Lung (tissue), 12 donors: ENCODE data around the gene PHF21B. TPM values are rescaled to one million over a fixed set of nuclear protein-coding genes. Genes with fewer than 3 reads are reported as not detected.

Source experiments
- ATAC-seq: fragments of 200-7000 bp; cut with Tn5 transposase; one replicate; pipeline ENCODE4 v1.9.1; 2020; ENCODE audit warnings: moderate number of reproducible peaks; ENCODE audit not compliant: insufficient read depth, low FRiP score
- DNase-seq, 3 donors: peaks; one replicate each; pipeline ENCODE4 v3.0.0-alpha.2; 2013 to 2017
- H3K27ac ChIP-seq, 2 donors: one replicate each; pipeline ENCODE4 v1.5.1; 2013; ENCODE audit warnings: mild to moderate bottlenecking in 2 of 2, moderate library complexity in 2 of 2, control low read depth in 1 of 2, inconsistent platforms in 1 of 2, low read depth in 1 of 2, low read length in 1 of 2
- H3K27me3 ChIP-seq, 3 donors: one replicate each; pipeline ENCODE4 v1.5.1; 2013; ENCODE audit warnings: low read length in 2 of 3; ENCODE audit not compliant: control insufficient read depth in 3 of 3, insufficient read depth in 3 of 3
- H3K36me3 ChIP-seq, 4 donors: one replicate each; pipeline ENCODE4 v1.5.1; 2013; ENCODE audit warnings: low read length in 4 of 4, mild to moderate bottlenecking in 1 of 4, moderate library complexity in 1 of 4; ENCODE audit not compliant: control insufficient read depth in 4 of 4, insufficient read depth in 4 of 4
- H3K4me1 ChIP-seq, 5 donors: one replicate each; pipeline ENCODE4 v1.5.1; 2013; ENCODE audit warnings: low read length in 5 of 5, mild to moderate bottlenecking in 2 of 5, moderate library complexity in 1 of 5; ENCODE audit not compliant: control insufficient read depth in 5 of 5, insufficient read depth in 5 of 5
- H3K4me3 ChIP-seq: one replicate; pipeline ENCODE4 v1.5.1; 2013; ENCODE audit warnings: mild to moderate bottlenecking, control low read depth, moderate library complexity
- H3K9ac ChIP-seq, 2 donors: one replicate each; pipeline ENCODE4 v1.5.1; 2013; ENCODE audit warnings: low read length in 2 of 2, control low read depth in 1 of 2; ENCODE audit not compliant: insufficient read depth in 1 of 2
- H3K9me3 ChIP-seq, 4 donors: one replicate each; pipeline ENCODE4 v1.5.1; 2013; ENCODE audit warnings: low read length in 3 of 4, mild to moderate bottlenecking in 1 of 4, moderate library complexity in 1 of 4; ENCODE audit not compliant: control insufficient read depth in 4 of 4, insufficient read depth in 3 of 4
- WGBS, 2 donors: extraction: QIAGEN DNeasy Blood & Tissue Kit; methylation state at CpG; one replicate each; pipeline ENCODE4 v1.1.7; 2013; 5-methylcytosine and 5-hydroxymethylcytosine counted together
- polyA plus RNA-seq, 2 donors: library from polyadenylated mRNA; stranded (reverse); fragments of 200-250 nt; gene quantifications; one replicate each; pipeline ENCODE4 v1.2.1, GENCODE V29; 2013
- total RNA-seq, 2 donors: library from RNA; depleted of rRNA in 1 of 2; stranded (reverse); fragments of >200 nt in 1 of 2; gene quantifications; one replicate each; pipeline ENCODE4 v1.2.1, GENCODE V29; 2014 to 2021
- TF ChIP-seq, protein P1 (sequence below): IDR thresholded peaks from 2 replicates; pipeline ENCODE4 v1.5.1; 2012; ENCODE audit warnings: mild to moderate bottlenecking; ENCODE audit errors: control extremely low read depth, extremely low read depth
- donor health status: control.
- donor health status: control.
- donor health status: Bipolar disorder and iron deficiency.
- donor health status: healthy.
- donor health status: DM: yes; HTN: yes; CAD: no.

The PHF21B gene
- total and polyA plus RNA-seq, 4 donors: 0.03 to 0.43 (median 0.26) TPM

GRCh38 chr22:44831885-44832284 is 177.9 kb downstream of the PHF21B start:
- no peak for ATAC-seq
- Histone ChIP-seq H3K9me3 (peaks cover 0 to 7% (median 3%) of the 10 kb centered on the region in 4 donors), H3K36me3 (peaks cover 0 to 3% (median 0%) of the 10 kb centered on the region in 4 donors), H3K9ac (no peak overlapping the region), H3K4me1 (no peaks in the 10 kb centered on the region), H3K27ac (no peak overlapping the region), H3K4me3 (no peak overlapping the region), H3K27me3 (no peaks in the 10 kb centered on the region)
- no peak for DNase-seq
- WGBS, 2 donors: 73 to 82% methylated on average over 1 of the region's 1 CpG
- TF ChIP-seq, protein P1, sequence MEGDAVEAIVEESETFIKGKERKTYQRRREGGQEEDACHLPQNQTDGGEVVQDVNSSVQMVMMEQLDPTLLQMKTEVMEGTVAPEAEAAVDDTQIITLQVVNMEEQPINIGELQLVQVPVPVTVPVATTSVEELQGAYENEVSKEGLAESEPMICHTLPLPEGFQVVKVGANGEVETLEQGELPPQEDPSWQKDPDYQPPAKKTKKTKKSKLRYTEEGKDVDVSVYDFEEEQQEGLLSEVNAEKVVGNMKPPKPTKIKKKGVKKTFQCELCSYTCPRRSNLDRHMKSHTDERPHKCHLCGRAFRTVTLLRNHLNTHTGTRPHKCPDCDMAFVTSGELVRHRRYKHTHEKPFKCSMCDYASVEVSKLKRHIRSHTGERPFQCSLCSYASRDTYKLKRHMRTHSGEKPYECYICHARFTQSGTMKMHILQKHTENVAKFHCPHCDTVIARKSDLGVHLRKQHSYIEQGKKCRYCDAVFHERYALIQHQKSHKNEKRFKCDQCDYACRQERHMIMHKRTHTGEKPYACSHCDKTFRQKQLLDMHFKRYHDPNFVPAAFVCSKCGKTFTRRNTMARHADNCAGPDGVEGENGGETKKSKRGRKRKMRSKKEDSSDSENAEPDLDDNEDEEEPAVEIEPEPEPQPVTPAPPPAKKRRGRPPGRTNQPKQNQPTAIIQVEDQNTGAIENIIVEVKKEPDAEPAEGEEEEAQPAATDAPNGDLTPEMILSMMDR: no peak

Other genes with a start within 250 kb of the PHF21B start
- 10 to 100 TPM; 66.2 to 80.1 TPM for gene NUP50, start 153.9 kb upstream of the PHF21B start, total RNA-seq
- gene NUP50, start 153.9 kb upstream of the PHF21B start, polyA plus RNA-seq: 10 to 100 TPM; 15.2 to 27.6 TPM
- gene KIAA0930, start 230.9 kb upstream of the PHF21B start, total RNA-seq: 10 to 100 TPM; 25.9 to 67.3 TPM
- 10 to 100 TPM; 57.3 to 57.4 TPM for gene KIAA0930, start 230.9 kb upstream of the PHF21B start, polyA plus RNA-seq